ENCODE results near the gene SREK1IP1. TPM values are rescaled to one million over a fixed set of nuclear protein-coding genes. Genes with fewer than 3 reads are reported as not detected.

SREK1IP1 gene
- total RNA-seq, 1 experiment from 2014 or later, result 21.9 TPM

DNA sequence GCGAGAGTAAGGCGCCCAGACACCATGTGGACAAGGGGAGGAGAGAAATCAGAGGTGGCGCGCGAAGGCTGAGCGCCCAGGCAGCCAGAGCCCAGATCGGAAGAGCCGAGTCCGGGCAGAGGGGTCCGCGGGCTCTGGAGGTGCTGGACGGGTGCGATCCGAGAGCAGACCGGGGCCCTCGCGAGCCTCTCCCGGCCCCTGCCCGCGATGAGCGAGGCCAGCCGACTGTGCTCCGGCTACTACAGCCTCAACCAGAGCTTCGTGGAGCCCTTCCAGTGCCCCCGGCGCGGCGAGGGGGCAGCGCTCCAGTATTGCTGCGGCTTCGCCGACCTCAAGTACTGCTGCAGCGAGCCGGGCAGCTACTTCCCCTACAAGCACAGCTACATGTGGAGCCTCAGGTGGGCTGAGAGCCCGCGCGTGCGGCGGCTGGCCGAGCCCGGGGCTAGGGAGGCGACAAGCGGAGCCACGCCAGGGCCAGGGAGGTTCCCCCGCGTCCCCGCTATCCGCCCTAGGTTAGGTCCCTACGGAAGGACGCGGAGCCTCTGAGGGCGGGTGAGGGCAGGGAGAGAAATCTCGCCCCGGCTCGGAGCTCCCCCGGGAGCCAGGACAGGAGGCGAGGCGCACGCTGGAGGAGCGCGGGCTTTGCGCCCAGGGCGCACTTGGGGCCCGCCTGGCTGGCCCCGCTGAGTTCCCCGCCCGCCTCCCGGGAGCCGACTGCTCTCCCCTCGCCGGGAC is 77.9 kb downstream of the SREK1IP1 start, which contains the start of gene SHISAL2B:
Gene SHISAL2B (plus strand): TSS at position 87 of the 735 bp plus-strand sequence. CDS start 121 bp downstream, at position 208.
- H3K27ac Mint-ChIP-seq (ENCODE audit: unreplicated experiment), result no peak within 1 kb of the TSS
- no peaks in the 10 kb centered on the region for H3K4me1 Mint-ChIP-seq (ENCODE audit: low read depth, unreplicated experiment)
- no peaks in the 10 kb centered on the region for H3K36me3 ChIP-seq (ENCODE audit: control insufficient read depth, insufficient read depth, low read length)
- H3K4me1 ChIP-seq, result no peaks in the 10 kb centered on the region
- no peak within 1 kb of the TSS for H3K4me3 Mint-ChIP-seq (ENCODE audit: unreplicated experiment)
- ChIA-PET CTCF (no interaction called here), POLR2A (no interaction called here)
- H3K36me3 Mint-ChIP-seq (ENCODE audit: insufficient read depth, unreplicated experiment), result no peaks in the 10 kb centered on the region
- no peak for DNase-seq
- no TSS peak for BruUV-seq (replicated peaks)
- intact Hi-C loops (cut with micrococcal nuclease; ENCODE audit: unreplicated experiment), result no loop called here
- H3K9me3 Mint-ChIP-seq (ENCODE audit: unreplicated experiment), result no peaks in the 10 kb centered on the region
- TF ChIP-seq, protein P1, sequence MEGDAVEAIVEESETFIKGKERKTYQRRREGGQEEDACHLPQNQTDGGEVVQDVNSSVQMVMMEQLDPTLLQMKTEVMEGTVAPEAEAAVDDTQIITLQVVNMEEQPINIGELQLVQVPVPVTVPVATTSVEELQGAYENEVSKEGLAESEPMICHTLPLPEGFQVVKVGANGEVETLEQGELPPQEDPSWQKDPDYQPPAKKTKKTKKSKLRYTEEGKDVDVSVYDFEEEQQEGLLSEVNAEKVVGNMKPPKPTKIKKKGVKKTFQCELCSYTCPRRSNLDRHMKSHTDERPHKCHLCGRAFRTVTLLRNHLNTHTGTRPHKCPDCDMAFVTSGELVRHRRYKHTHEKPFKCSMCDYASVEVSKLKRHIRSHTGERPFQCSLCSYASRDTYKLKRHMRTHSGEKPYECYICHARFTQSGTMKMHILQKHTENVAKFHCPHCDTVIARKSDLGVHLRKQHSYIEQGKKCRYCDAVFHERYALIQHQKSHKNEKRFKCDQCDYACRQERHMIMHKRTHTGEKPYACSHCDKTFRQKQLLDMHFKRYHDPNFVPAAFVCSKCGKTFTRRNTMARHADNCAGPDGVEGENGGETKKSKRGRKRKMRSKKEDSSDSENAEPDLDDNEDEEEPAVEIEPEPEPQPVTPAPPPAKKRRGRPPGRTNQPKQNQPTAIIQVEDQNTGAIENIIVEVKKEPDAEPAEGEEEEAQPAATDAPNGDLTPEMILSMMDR (IDR thresholded peaks at IDR 0.05; ENCODE audit: insufficient read depth in 1 of 2, low read depth in 1 of 2, low read length in 1 of 2, severe bottlenecking in 1 of 2, unreplicated experiment in 1 of 2), result no peak
- peaks cover 6% of the 10 kb centered on the region for H3K27me3 Mint-ChIP-seq (ENCODE audit: insufficient read depth, unreplicated experiment)
- H3K27me3 ChIP-seq (replicated peaks; ENCODE audit: control insufficient read depth, insufficient read depth, low read length), result no peaks in the 10 kb centered on the region
- no peak within 1 kb of the TSS for H3K4me3 ChIP-seq (ENCODE audit: low read depth, low read length)
- 0 out of 2 replicates have a peak, but pooled peaks cover 2% of the 10 kb centered on the region for H3K9me3 ChIP-seq

DNA sequence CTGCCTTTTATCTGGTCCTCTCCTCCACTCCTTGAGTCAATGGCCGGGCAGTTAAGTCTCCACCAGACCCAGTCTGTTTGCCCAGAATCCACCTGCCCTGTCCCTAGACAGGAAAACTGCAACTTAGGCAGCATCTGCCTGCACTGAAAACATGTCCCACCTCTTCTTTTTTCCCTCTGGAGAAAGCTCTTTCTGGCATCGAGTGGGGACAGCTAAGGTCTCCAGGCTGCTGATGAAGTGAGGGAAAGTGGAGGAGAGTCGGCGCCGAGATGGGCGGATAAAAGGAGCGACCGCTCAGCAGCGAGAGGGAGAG is 78.4 kb downstream of the SREK1IP1 start:
- no peaks in the 10 kb centered on the region for H3K4me1 ChIP-seq
- ChIA-PET CTCF (no interaction called here), POLR2A (no interaction called here)
- Mint-ChIP-seq H3K9me3 (ENCODE audit: unreplicated experiment) (no peaks in the 10 kb centered on the region), H3K4me3 (ENCODE audit: unreplicated experiment) (no peak overlapping the region), H3K36me3 (ENCODE audit: insufficient read depth, unreplicated experiment) (no peaks in the 10 kb centered on the region), H3K27me3 (ENCODE audit: insufficient read depth, unreplicated experiment) (peaks cover 6% of the 10 kb centered on the region), H3K4me1 (ENCODE audit: low read depth, unreplicated experiment) (no peaks in the 10 kb centered on the region), H3K27ac (ENCODE audit: unreplicated experiment) (no peak overlapping the region)
- no peaks in the 10 kb centered on the region for H3K27me3 ChIP-seq (replicated peaks; ENCODE audit: control insufficient read depth, insufficient read depth, low read length)
- TF ChIP-seq, protein P1 (IDR thresholded peaks at IDR 0.05; ENCODE audit: insufficient read depth in 1 of 2, low read depth in 1 of 2, low read length in 1 of 2, severe bottlenecking in 1 of 2, unreplicated experiment in 1 of 2), result no peak
- no peak for DNase-seq
- H3K9me3 ChIP-seq, result no peaks in the 10 kb centered on the region
- H3K36me3 ChIP-seq (ENCODE audit: control insufficient read depth, insufficient read depth, low read length), result no peaks in the 10 kb centered on the region
- no TSS peak for BruUV-seq (replicated peaks)
- H3K4me3 ChIP-seq (ENCODE audit: low read depth, low read length), result no peak overlapping the region
- intact Hi-C loops (cut with micrococcal nuclease; ENCODE audit: unreplicated experiment), result no loop called here

DNA sequence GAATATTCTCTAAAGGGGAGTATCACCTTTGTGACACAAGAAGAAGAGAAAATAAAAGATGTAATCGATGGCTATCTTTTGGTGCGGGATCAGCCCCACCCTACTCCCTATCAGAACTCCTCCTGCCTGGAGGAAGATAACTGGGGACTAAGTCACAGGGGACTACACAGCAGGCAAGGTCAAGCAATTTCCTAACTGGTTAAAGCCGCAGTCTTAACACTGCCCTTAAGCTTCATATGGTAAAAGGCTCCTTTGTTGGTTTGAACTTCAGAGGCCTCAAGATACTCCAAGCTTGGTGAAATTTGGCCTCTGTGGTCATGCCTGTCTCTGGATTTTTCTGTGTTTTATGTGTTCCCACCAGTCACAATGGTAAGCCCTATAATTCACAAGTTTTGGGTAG is 79.5 kb downstream of the SREK1IP1 start:
- Histone ChIP-seq H3K27me3 (replicated peaks; ENCODE audit: control insufficient read depth, insufficient read depth, low read length) (no peaks in the 10 kb centered on the region; the same call in 1 of the 2 replicates), H3K4me3 (ENCODE audit: low read depth, low read length) (no peak overlapping the region), H3K9me3 (no peaks in the 10 kb centered on the region), H3K36me3 (ENCODE audit: control insufficient read depth, insufficient read depth, low read length) (no peaks in the 10 kb centered on the region), H3K4me1 (no peaks in the 10 kb centered on the region)
- no peaks in the 10 kb centered on the region for H3K9me3 Mint-ChIP-seq (ENCODE audit: unreplicated experiment)
- H3K27me3 Mint-ChIP-seq (ENCODE audit: insufficient read depth, unreplicated experiment), result peaks cover 6% of the 10 kb centered on the region
- H3K27ac Mint-ChIP-seq (ENCODE audit: unreplicated experiment), result no peak overlapping the region
- H3K4me3 Mint-ChIP-seq (ENCODE audit: unreplicated experiment), result no peak overlapping the region
- POLR2A ChIA-PET, result no interaction called here
- DNase-seq, result no peak
- no peaks in the 10 kb centered on the region for H3K36me3 Mint-ChIP-seq (ENCODE audit: insufficient read depth, unreplicated experiment)
- TF ChIP-seq, protein P1 (IDR thresholded peaks at IDR 0.05; ENCODE audit: insufficient read depth in 1 of 2, low read depth in 1 of 2, low read length in 1 of 2, severe bottlenecking in 1 of 2, unreplicated experiment in 1 of 2), result no peak
- no peaks in the 10 kb centered on the region for H3K4me1 Mint-ChIP-seq (ENCODE audit: low read depth, unreplicated experiment)
- intact Hi-C loops (cut with micrococcal nuclease; ENCODE audit: unreplicated experiment), result no loop called here
- CTCF ChIA-PET, result no interaction called here
- BruUV-seq (replicated peaks), result no TSS peak

Data from Caco-2 (cell line).